ENCODE results near the gene EEA1. TPM values are rescaled to one million over a fixed set of nuclear protein-coding genes. Genes with fewer than 3 reads are reported as not detected.
A peak's percentile ranks its signal among the peaks of the same experiment; 100 is the strongest.
"Not testable (repeated sequence)": the region's sequence is repeated elsewhere in the genome, so short reads cannot be mapped to it uniquely, and the experiment has no call there.

EEA1 gene
- total RNA-seq = 10 to 100 TPM; 17.6 to 20.1 TPM

GRCh38 chr12:92928962-92929915, at the start of gene EEA1:
Gene EEA1 (minus strand): TSS chr12:92929295. CDS start chr12:92929066, 229 bp downstream.
- peak; percentile 97 to 98 for DNase-seq
- no peaks in the 10 kb centered on the region for H3K9me3 Mint-ChIP-seq
- H3K4me1 Mint-ChIP-seq (ENCODE audit: low read depth) = peaks cover 49% of the 10 kb centered on the region
- H3K27me3 Mint-ChIP-seq (ENCODE audit: low read depth) = no peaks in the 10 kb centered on the region
- peak within 1 kb of the TSS; percentile 90 to 99 for H3K4me3 Mint-ChIP-seq
- peak; percentile 83 to 88 for ATAC-seq (replicated peaks in 1 of 2)
- peaks cover 0 to 1% of the 10 kb centered on the region in 2 donors for H3K36me3 Mint-ChIP-seq (ENCODE audit: insufficient read depth in 2 of 2)
- peak within 1 kb of the TSS; percentile 99 for H3K27ac Mint-ChIP-seq

- ATAC-seq (replicated peaks in 1 of 2) = no peak
- DNase-seq = no peak
- H3K36me3 Mint-ChIP-seq (ENCODE audit: insufficient read depth in 2 of 2) = peaks cover 10 to 12% of the 10 kb centered on the region in 2 donors
- no peak overlapping the region for H3K4me3 Mint-ChIP-seq
- H3K4me1 Mint-ChIP-seq (ENCODE audit: low read depth) = peaks cover 29% of the 10 kb centered on the region
- no peak overlapping the region for H3K27ac Mint-ChIP-seq
- H3K9me3 Mint-ChIP-seq = peaks cover 4 to 8% of the 10 kb centered on the region in 2 donors
- no peaks in the 10 kb centered on the region for H3K27me3 Mint-ChIP-seq (ENCODE audit: low read depth)
These were observed 49.5 kb upstream of the EEA1 start for GRCh38 chr12:92978607-92979006.

DNA sequence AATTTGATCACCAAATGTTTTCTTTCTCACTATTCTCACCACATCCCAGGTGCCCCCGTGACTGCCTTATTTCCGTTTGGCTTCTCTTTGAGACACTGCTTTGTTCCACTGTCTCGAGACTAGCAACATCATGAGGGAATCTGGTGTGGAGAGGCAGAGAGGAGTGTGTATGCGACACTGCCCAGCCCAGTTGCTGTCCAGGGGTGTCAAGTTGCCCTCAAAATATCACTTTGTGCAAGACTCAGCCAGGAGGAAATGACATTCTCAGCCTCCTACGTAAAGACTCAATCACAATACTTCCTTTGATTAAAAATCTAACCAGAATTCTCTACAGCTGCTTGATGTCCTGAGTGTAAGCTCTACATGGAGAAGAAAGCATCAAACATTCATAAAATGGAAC, 48.2 kb upstream of the EEA1 start:
- peaks cover 10 to 12% of the 10 kb centered on the region in 2 donors for H3K36me3 Mint-ChIP-seq (ENCODE audit: insufficient read depth in 2 of 2)
- H3K4me3 Mint-ChIP-seq = peak overlapping the region; percentile 44 to 63
- peaks cover 29% of the 10 kb centered on the region for H3K4me1 Mint-ChIP-seq (ENCODE audit: low read depth)
- H3K27ac Mint-ChIP-seq = peak overlapping the region; percentile 32
- peaks cover 4 to 8% of the 10 kb centered on the region in 2 donors for H3K9me3 Mint-ChIP-seq
- peaks cover 4% of the 10 kb centered on the region for H3K27me3 Mint-ChIP-seq (ENCODE audit: low read depth)
- no peak for DNase-seq
- no peak for ATAC-seq (replicated peaks in 1 of 2)

DNA sequence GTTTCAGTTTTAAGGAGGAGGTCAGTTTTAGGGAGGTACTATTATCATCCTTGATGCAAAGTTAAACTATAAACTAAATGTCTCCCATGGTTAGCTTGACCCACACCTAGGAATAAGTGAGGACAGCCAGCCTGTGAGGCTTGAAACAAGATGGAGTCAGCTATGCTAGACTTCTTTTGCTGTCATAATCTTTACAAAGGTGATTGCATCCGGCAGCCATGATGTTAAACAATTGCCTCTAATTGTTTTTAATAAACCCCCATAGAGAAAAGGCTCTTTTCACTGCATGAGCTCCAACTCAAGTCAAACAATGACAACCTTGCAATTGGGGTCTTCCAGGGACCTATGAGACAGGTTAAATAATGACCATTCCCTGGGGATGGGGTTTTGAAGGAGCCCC, 45.7 kb upstream of the EEA1 start:
- Mint-ChIP-seq H3K36me3 (ENCODE audit: insufficient read depth in 2 of 2) (peaks cover 2 to 3% of the 10 kb centered on the region in 2 donors), H3K4me3 (no peak overlapping the region), H3K9me3 (peaks cover 2 to 4% of the 10 kb centered on the region in 2 donors), H3K4me1 (ENCODE audit: low read depth) (peaks cover 29% of the 10 kb centered on the region), H3K27me3 (ENCODE audit: low read depth) (peaks cover 7% of the 10 kb centered on the region), H3K27ac (no peak overlapping the region)
- DNase-seq = no peak
- ATAC-seq (replicated peaks in 1 of 2) = no peak

- DNase-seq = no peak
- peaks cover 2 to 4% of the 10 kb centered on the region in 2 donors for H3K9me3 Mint-ChIP-seq
- peaks cover 7% of the 10 kb centered on the region for H3K27me3 Mint-ChIP-seq (ENCODE audit: low read depth)
- H3K36me3 Mint-ChIP-seq (ENCODE audit: insufficient read depth in 2 of 2) = peaks cover 2 to 3% of the 10 kb centered on the region in 2 donors
- H3K4me1 Mint-ChIP-seq (ENCODE audit: low read depth) = peaks cover 22% of the 10 kb centered on the region
- H3K27ac Mint-ChIP-seq = no peak overlapping the region
- H3K4me3 Mint-ChIP-seq = no peak overlapping the region
- ATAC-seq (replicated peaks in 1 of 2) = peak; percentile 32 to 42
These were observed 44.5 kb upstream of the EEA1 start for GRCh38 chr12:92973614-92974013.

- no peak for ATAC-seq (replicated peaks in 1 of 2)
- H3K4me3 Mint-ChIP-seq = no peak overlapping the region
- no peak for DNase-seq
- H3K9me3 Mint-ChIP-seq = peaks cover 2 to 4% of the 10 kb centered on the region in 2 donors
- peaks cover 9% of the 10 kb centered on the region for H3K4me1 Mint-ChIP-seq (ENCODE audit: low read depth)
- H3K36me3 Mint-ChIP-seq (ENCODE audit: insufficient read depth in 2 of 2) = peaks cover 2 to 3% of the 10 kb centered on the region in 2 donors
- H3K27ac Mint-ChIP-seq = no peak overlapping the region
- peaks cover 13% of the 10 kb centered on the region for H3K27me3 Mint-ChIP-seq (ENCODE audit: low read depth)
These were observed 42.9 kb upstream of the EEA1 start for GRCh38 chr12:92971859-92972524.

DNA sequence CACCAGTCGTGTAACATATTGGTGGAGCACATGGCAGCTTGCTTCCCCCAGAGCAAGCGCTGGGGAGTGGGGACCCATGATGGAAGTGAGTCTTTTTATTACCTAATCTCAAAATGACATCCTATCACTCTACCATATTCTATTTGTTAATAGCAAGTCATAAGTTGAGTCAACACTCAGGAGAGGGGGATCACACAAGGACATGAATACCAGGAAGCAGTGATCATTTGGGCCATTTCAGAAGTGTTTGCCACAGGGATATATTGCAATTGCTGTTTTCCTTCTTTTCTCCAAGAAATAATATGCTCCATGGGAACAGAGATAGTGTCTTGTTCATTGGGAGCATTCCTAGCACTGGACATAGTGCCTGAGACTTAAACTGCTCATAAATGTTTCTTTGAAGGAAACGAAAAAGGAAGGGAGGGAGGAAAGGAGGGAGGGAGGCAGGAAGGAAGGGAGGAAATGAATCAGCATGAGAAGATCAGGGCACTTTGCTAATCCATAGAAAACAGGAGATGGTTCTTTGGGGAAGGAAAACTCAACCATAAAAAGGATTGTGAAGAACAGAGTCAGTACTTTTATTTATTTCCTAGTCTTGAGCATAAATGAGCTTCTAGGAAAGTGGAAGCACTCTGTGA, 39.2 kb upstream of the EEA1 start:
- DNase-seq (no peak), ATAC-seq (replicated peaks in 1 of 2) (no peak)
- Mint-ChIP-seq H3K4me1 (ENCODE audit: low read depth) (no peaks in the 10 kb centered on the region), H3K9me3 (no peaks in the 10 kb centered on the region), H3K27me3 (ENCODE audit: low read depth) (peaks cover 13% of the 10 kb centered on the region), H3K27ac (no peak overlapping the region), H3K4me3 (no peak overlapping the region), H3K36me3 (ENCODE audit: insufficient read depth in 2 of 2) (no peaks in the 10 kb centered on the region)

- not testable (repeated sequence) for H3K27ac Mint-ChIP-seq; H3K27me3 Mint-ChIP-seq (ENCODE audit: low read depth); ATAC-seq (replicated peaks in 1 of 2); H3K4me1 Mint-ChIP-seq (ENCODE audit: low read depth); H3K4me3 Mint-ChIP-seq; DNase-seq; H3K9me3 Mint-ChIP-seq; H3K36me3 Mint-ChIP-seq (ENCODE audit: insufficient read depth in 2 of 2)
These were observed 35.3 kb upstream of the EEA1 start for GRCh38 chr12:92964378-92964777.

GRCh38 chr12:92961949-92962348, 32.9 kb upstream of the EEA1 start:
- H3K4me3 Mint-ChIP-seq = no peak overlapping the region
- no peaks in the 10 kb centered on the region for H3K9me3 Mint-ChIP-seq
- no peaks in the 10 kb centered on the region for H3K36me3 Mint-ChIP-seq (ENCODE audit: insufficient read depth in 2 of 2)
- no peak overlapping the region for H3K27ac Mint-ChIP-seq
- H3K27me3 Mint-ChIP-seq (ENCODE audit: low read depth) = no peaks in the 10 kb centered on the region
- H3K4me1 Mint-ChIP-seq (ENCODE audit: low read depth) = no peaks in the 10 kb centered on the region
- DNase-seq (no peak), ATAC-seq (replicated peaks in 1 of 2) (no peak)

GRCh38 chr12:92955997-92956663, 27.0 kb upstream of the EEA1 start:
- DNase-seq (no peak), ATAC-seq (replicated peaks in 1 of 2) (peak in 1 of 2 donors; percentile 39)
- Mint-ChIP-seq H3K36me3 (ENCODE audit: insufficient read depth in 2 of 2) (peaks cover 0 to 3% of the 10 kb centered on the region in 2 donors), H3K4me3 (no peak overlapping the region), H3K27me3 (ENCODE audit: low read depth) (no peaks in the 10 kb centered on the region), H3K27ac (no peak overlapping the region), H3K4me1 (ENCODE audit: low read depth) (peaks cover 9% of the 10 kb centered on the region), H3K9me3 (no peaks in the 10 kb centered on the region)

DNA sequence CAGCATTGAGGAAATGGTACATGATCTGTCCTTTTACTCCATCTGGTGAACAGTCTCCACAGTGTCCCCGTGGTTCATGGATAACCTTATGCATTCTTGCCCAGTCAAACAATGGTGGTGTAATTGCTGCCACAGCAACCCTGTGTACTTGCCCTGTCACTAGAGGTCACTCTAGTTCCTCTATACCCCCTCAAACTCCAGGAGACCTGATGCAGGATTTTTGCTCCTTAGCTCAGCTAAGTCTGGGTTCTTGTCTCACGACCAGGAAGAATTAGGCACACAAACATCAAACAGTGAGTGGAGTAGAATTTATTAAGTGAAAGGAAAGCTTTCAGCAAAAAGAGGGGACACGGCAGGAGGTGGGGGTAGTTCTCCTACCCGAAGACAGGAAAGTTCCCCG, 24.7 kb upstream of the EEA1 start:
- H3K4me1 Mint-ChIP-seq (ENCODE audit: low read depth) = peaks cover 9% of the 10 kb centered on the region
- no peaks in the 10 kb centered on the region for H3K27me3 Mint-ChIP-seq (ENCODE audit: low read depth)
- no peak for ATAC-seq (replicated peaks in 1 of 2)
- H3K36me3 Mint-ChIP-seq (ENCODE audit: insufficient read depth in 2 of 2) = peaks cover 0 to 3% of the 10 kb centered on the region in 2 donors
- H3K27ac Mint-ChIP-seq = no peak overlapping the region
- H3K4me3 Mint-ChIP-seq = no peak overlapping the region
- H3K9me3 Mint-ChIP-seq = no peaks in the 10 kb centered on the region
- no peak for DNase-seq

GRCh38 chr12:92952394-92952793, 23.3 kb upstream of the EEA1 start:
- H3K9me3 Mint-ChIP-seq = no peaks in the 10 kb centered on the region
- peaks cover 0 to 3% of the 10 kb centered on the region in 2 donors for H3K36me3 Mint-ChIP-seq (ENCODE audit: insufficient read depth in 2 of 2)
- DNase-seq = no peak
- H3K27ac Mint-ChIP-seq = no peak overlapping the region
- no peak for ATAC-seq (replicated peaks in 1 of 2)
- peaks cover 9% of the 10 kb centered on the region for H3K4me1 Mint-ChIP-seq (ENCODE audit: low read depth)
- no peak overlapping the region for H3K4me3 Mint-ChIP-seq
- H3K27me3 Mint-ChIP-seq (ENCODE audit: low read depth) = no peaks in the 10 kb centered on the region
